ENCODE data around the gene OCRL.
"Not testable (repeated sequence)": the region's sequence is repeated elsewhere in the genome, so short reads cannot be mapped to it uniquely, and the experiment has no call there.

Gene OCRL

GRCh38 chrX:129534816-129535578, 5.1 kb upstream of the OCRL start:
- DNase-seq (ENCODE audit: low read depth) = peak; percentile 62

- DNase-seq (ENCODE audit: low read depth) = peak; percentile 4
Measured at GRCh38 chrX:129540722-129541184, 694 bp downstream of the OCRL start.

- DNase-seq (ENCODE audit: low read depth) = no peak
Measured at GRCh38 chrX:129544780-129545179, 4.7 kb downstream of the OCRL start.

GRCh38 chrX:129545408-129545807, 5.3 kb downstream of the OCRL start:
- DNase-seq (ENCODE audit: low read depth) = no peak

GRCh38 chrX:129549124-129549523, 9.1 kb downstream of the OCRL start:
- no peak for DNase-seq (ENCODE audit: low read depth)

GRCh38 chrX:129553619-129554288, 13.7 kb downstream of the OCRL start:
- DNase-seq (ENCODE audit: low read depth) = no peak

GRCh38 chrX:129554816-129555215, 14.8 kb downstream of the OCRL start:
- peak; percentile 4 for DNase-seq (ENCODE audit: low read depth)

GRCh38 chrX:129556806-129557315, 16.8 kb downstream of the OCRL start:
- no peak for DNase-seq (ENCODE audit: low read depth)

GRCh38 chrX:129557844-129558480, 17.9 kb downstream of the OCRL start:
- DNase-seq (ENCODE audit: low read depth) = peak; percentile 37

- DNase-seq (ENCODE audit: low read depth) = no peak
Measured at GRCh38 chrX:129559783-129560182, 19.7 kb downstream of the OCRL start.

- no peak for DNase-seq (ENCODE audit: low read depth)
Measured at GRCh38 chrX:129561453-129561852, 21.4 kb downstream of the OCRL start.

GRCh38 chrX:129564345-129564744, 24.3 kb downstream of the OCRL start:
- DNase-seq (ENCODE audit: low read depth) = not testable (repeated sequence)

GRCh38 chrX:129565046-129565650, 25.1 kb downstream of the OCRL start:
- peak; percentile 3 for DNase-seq (ENCODE audit: low read depth)

- DNase-seq (ENCODE audit: low read depth) = peak; percentile 1
Measured at GRCh38 chrX:129566073-129566472, 26.0 kb downstream of the OCRL start.

- DNase-seq (ENCODE audit: low read depth) = no peak
Measured at GRCh38 chrX:129568349-129568748, 28.3 kb downstream of the OCRL start.

GRCh38 chrX:129572422-129572821, 32.4 kb downstream of the OCRL start:
- DNase-seq (ENCODE audit: low read depth) = no peak

GRCh38 chrX:129573652-129574051, 33.6 kb downstream of the OCRL start:
- not testable (repeated sequence) for DNase-seq (ENCODE audit: low read depth)

GRCh38 chrX:129574214-129574613, 34.2 kb downstream of the OCRL start:
- DNase-seq (ENCODE audit: low read depth) = no peak

- no peak for DNase-seq (ENCODE audit: low read depth)
Measured at GRCh38 chrX:129576539-129576938, 36.5 kb downstream of the OCRL start.

- DNase-seq (ENCODE audit: low read depth) = peak; percentile 81
Measured at GRCh38 chrX:129577473-129577872, 37.4 kb downstream of the OCRL start.

- no peak for DNase-seq (ENCODE audit: low read depth)
Measured at GRCh38 chrX:129577877-129578276, 37.8 kb downstream of the OCRL start.

GRCh38 chrX:129581904-129582303, 41.8 kb downstream of the OCRL start:
- DNase-seq (ENCODE audit: low read depth) = no peak

Measured in EH (cell line).